GOT3 (cell line): ENCODE data around the gene IRF6.
A peak's percentile ranks its signal among the peaks of the same experiment; 100 is the strongest.

ENCODE experiments used
- DNase-seq: peaks from one replicate; lab custom pipeline; 2025; ENCODE audit warnings: mixed read lengths; lab: John Stamatoyannopoulos, UW

IRF6 gene

GRCh38 chr1:209759829-209760359, 46.0 kb downstream of the IRF6 start:
- no peak for DNase-seq

- DNase-seq, result no peak
Measured at GRCh38 chr1:209758400-209758799, 47.5 kb downstream of the IRF6 start.

GRCh38 chr1:209756615-209757445, 49.1 kb downstream of the IRF6 start:
- DNase-seq, result no peak

GRCh38 chr1:209755926-209756614, 49.9 kb downstream of the IRF6 start, which contains the start of gene TRAF3IP3:
TRAF3IP3 (plus strand) TSS chr1:209756053; CDS start chr1:209760040, 3,987 bp downstream.
- no peak for DNase-seq

GRCh38 chr1:209755256-209755655, 50.7 kb downstream of the IRF6 start:
- DNase-seq, result no peak

GRCh38 chr1:209752890-209753289, 53.1 kb downstream of the IRF6 start:
- no peak for DNase-seq

- DNase-seq, result no peak
Measured at GRCh38 chr1:209751627-209752231, 54.2 kb downstream of the IRF6 start.

GRCh38 chr1:209749670-209750323, 56.1 kb downstream of the IRF6 start:
- DNase-seq, result no peak

GRCh38 chr1:209749205-209749604, 56.7 kb downstream of the IRF6 start:
- no peak for DNase-seq

GRCh38 chr1:209748620-209749019, 57.3 kb downstream of the IRF6 start:
- DNase-seq, result no peak

GRCh38 chr1:209747580-209748262, 58.2 kb downstream of the IRF6 start:
- peak; percentile 89 for DNase-seq

GRCh38 chr1:209746451-209747165, 59.3 kb downstream of the IRF6 start:
- no peak for DNase-seq

GRCh38 chr1:209743145-209743482, 62.8 kb downstream of the IRF6 start:
- no peak for DNase-seq

GRCh38 chr1:209742409-209743144, 63.4 kb downstream of the IRF6 start:
- no peak for DNase-seq

- no peak for DNase-seq
Measured at GRCh38 chr1:209741889-209742288, 64.1 kb downstream of the IRF6 start.

- no peak for DNase-seq
Measured at GRCh38 chr1:209741193-209741592, 64.7 kb downstream of the IRF6 start.

GRCh38 chr1:209738270-209738669, 67.7 kb downstream of the IRF6 start:
- no peak for DNase-seq

GRCh38 chr1:209737118-209737505, 68.8 kb downstream of the IRF6 start:
- DNase-seq, result no peak

- no peak for DNase-seq
Measured at GRCh38 chr1:209736490-209737117, 69.3 kb downstream of the IRF6 start.
